DMS53 (cell line): ENCODE data around the gene PDK3.

Source experiments
- DNase-seq: peaks from one replicate; lab custom pipeline; 2025; lab: John Stamatoyannopoulos, UW

The PDK3 gene

DNA sequence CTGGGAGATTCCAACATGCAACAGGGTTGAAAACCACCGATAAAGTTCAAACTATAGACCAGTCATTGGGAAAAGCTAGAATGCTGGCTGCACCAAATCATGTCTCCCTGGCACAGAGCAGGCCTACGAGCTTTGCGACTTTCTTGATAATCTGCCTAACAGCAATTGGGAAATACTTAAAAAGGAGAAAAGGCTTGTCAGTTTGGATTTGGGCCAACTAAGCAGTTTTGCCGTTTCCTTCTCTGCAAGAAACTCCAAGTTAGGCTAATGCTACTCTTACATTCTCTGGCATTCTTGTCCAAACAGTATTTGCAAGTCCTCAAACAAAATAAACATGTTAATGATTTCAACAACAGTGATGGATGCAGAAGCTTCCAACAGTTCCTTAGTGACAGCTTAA is 87.9 kb downstream of the PDK3 start:
- no peak for DNase-seq

DNA sequence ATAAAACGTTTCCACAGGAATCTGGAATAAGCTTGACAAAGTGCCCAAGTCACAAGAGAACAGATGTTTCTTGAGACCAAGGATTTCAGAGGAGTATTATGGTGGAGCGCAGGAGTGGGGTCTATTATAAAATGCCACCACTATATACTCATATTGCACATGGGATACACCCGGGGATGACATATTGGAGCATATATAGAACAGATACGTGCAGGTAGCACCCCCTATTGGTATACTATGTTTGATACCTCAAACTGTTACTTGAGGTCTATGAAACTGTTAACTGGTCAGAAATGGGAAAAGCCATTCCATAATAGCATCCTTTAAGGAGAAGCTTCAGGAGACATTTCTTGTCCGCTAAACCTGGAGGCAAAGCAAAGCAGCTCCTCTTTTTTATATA is 96.0 kb downstream of the PDK3 start:
- DNase-seq = peak; percentile 36

DNA sequence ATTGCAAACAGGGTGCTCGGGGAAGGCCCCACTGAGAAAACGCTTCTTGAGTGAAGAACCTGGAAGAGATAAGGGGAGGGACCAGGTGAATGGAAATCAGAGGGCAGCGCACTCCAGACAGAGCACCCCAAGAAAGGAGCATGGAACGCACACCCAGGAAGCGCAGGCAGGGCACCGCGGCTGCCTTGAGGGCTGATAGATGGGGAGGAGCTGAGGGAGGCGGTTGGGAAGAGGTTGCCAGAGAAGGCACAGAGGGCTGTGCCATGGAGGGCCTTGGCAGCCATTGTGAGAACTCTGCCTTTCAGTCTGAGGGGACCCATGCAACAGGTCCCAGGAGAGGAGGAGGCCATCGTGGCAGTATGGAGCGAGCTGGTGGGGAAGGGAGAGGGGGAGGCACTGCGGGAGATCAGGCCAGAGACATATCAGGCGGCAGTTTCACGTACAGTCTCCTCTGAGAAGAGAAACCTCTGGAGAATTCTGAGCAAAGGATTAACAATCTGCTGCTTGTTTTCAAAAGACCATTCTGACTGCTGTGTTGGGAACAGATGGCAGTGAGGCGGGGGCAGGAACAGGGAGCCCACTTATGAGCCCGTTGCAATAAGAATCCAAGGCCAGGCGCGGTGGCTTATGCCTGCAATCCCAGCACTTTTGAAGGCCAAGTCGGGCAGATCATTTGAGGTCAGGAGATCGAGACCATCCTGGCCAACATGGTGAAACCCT is 98.4 kb downstream of the PDK3 start:
- DNase-seq = no peak

DNA sequence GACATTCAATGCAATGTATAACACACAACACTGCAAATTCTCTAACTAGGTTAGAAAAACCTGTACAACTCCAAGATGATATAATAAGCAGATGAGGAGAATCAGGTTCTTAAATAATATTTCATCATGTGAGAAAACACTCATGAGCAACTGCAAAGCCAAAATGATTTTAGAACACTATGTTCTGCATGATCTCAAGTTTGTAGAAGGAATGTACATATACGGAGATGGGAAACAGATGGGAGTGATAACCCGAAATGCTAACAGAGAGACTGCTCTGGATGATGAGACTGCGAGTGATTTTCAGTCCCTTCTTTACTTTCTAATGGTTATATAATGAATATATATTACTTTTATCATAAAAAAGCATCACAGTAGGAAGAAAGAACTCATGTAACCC is 101.2 kb downstream of the PDK3 start:
- DNase-seq = no peak

DNA sequence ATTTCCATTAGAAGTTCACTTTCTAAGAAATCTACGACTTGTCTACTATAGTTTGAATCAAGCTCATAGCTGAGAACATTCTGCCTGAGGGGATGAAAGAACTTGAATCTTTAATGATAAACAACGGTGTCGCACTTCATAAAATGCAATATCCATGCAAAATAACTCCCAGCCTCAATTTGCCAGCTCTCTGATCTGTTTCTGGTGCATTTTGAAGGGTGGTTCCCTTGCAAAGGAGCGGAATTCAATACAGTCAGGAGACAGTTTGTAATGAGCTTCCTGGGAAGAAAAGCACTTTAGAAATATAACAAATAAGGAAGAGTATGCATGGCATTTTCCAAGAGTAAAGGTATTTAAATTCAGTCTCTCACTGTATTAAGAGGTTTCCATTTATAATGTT is 102.1 kb downstream of the PDK3 start:
- DNase-seq = no peak

DNA sequence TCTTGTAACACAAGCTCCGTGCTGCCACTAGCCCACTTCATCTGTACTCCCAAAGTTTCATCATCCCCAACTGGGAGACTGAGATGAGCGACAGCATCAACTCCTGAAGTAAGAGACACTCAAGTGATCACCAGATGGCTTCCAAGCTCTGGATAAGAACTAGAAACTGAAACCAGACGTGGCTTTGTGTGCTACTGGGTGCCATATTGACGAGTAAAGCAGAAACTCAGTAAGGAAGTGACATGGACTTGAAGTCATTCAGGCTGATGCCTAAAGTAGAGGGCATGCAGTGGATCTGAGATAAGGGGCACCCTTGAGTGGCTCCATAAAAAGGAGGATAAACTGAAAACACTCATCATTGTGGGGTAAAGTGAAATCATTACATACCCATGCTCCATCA is 109.7 kb downstream of the PDK3 start:
- DNase-seq = no peak

DNA sequence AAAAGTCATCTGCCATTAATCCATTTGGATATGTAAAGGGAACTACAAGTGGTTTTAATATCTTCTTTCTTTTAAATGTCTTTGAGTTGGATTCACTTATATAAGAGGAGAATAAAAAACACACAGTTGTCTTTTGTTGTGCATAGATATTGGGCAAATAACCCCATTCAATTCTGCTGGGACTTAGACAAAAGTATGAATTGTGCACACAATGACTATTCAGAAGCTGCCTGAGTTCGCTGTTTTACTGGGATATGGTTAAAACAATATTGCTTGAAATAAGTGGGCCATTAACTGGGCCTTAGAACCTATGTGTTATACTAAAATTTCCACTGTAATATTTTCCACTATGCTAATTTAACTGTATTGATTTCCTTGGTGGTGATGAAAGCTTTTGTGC is 110.4 kb downstream of the PDK3 start:
- no peak for DNase-seq

DNA sequence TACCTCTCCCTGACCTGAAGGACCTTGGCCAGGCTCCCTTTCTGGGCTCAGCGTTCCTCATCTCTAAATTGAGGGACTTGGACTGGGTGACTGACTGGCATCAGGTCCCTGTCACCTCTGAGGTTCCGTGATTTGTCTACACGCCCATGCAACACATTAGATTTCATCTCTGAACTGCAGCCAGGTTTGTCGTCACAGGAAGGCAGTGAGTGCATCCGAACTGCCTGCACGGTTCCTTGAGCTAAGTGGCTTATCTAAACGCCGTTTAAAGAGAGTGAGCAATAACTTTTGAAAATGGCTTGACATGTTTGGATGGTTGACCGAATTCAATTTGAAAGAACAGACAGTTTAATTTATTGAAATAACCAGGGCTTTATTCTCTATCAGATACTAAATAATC is 112.0 kb downstream of the PDK3 start:
- no peak for DNase-seq
